Natural killer cell (primary cell): ENCODE measurements around the gene HOXC4. TPM values are rescaled to one million over a fixed set of nuclear protein-coding genes. Genes with fewer than 3 reads are reported as not detected.

Experiments
- ATAC-seq, 3 donors: fragments of 150-1000 bp in 2 of 3; fragments of 200-7000 bp in 1 of 3; cut with Tn5 transposase; 1 replicate in 1 of 3; 2 replicates in 2 of 3; pipeline ENCODE4 v1.10.0; 2021; ENCODE audit warnings: mild to moderate bottlenecking in 2 of 3, moderate library complexity in 2 of 3
- DNase-seq, 2 donors: peaks; one replicate each; pipeline versions ENCODE4 v3.0.0 to v3.0.0-alpha.2; 2013 to 2021; ENCODE audit warnings: mixed read lengths in 1 of 2
- H3K27ac ChIP-seq: one replicate; pipeline ENCODE4 v1.5.1; 2013; ENCODE audit warnings: mild to moderate bottlenecking, low read length
- H3K27me3 ChIP-seq: one replicate; pipeline ENCODE4 v1.6.1; 2013; ENCODE audit warnings: low read length; ENCODE audit not compliant: control insufficient read depth, insufficient read depth
- H3K36me3 ChIP-seq: one replicate; pipeline ENCODE4 v1.6.1; 2013; ENCODE audit warnings: low read length; ENCODE audit not compliant: control insufficient read depth, insufficient read depth
- H3K4me1 ChIP-seq: one replicate; pipeline ENCODE4 v1.6.1; 2013; ENCODE audit warnings: low read length; ENCODE audit not compliant: control insufficient read depth, insufficient read depth
- H3K4me3 ChIP-seq: one replicate; pipeline ENCODE4 v1.5.1; 2013; ENCODE audit warnings: low read length
- H3K9me3 ChIP-seq: one replicate; pipeline ENCODE4 v1.6.1; 2013; ENCODE audit warnings: low read length; ENCODE audit not compliant: control insufficient read depth, insufficient read depth
- H3K27ac Mint-ChIP-seq, 2 donors: one replicate each; pipeline ENCODE4 v1.8.0; 2022; ENCODE audit warnings: mild to moderate bottlenecking in 2 of 2, mixed read lengths in 2 of 2, moderate library complexity in 1 of 2
- H3K27me3 Mint-ChIP-seq, 2 donors: one replicate each; pipeline ENCODE4 v1.8.0; 2022; ENCODE audit warnings: low read depth in 2 of 2, mixed read lengths in 2 of 2
- H3K36me3 Mint-ChIP-seq: one replicate; pipeline ENCODE4 v1.8.0; 2022; ENCODE audit warnings: mixed read lengths
- H3K4me1 Mint-ChIP-seq, 2 donors: one replicate each; pipeline ENCODE4 v1.8.0; 2022; ENCODE audit warnings: mixed read lengths in 2 of 2
- H3K4me3 Mint-ChIP-seq: one replicate; pipeline ENCODE4 v1.8.0; 2022; ENCODE audit warnings: mild to moderate bottlenecking, moderate library complexity, mixed read lengths
- H3K9me3 Mint-ChIP-seq, 2 donors: one replicate each; pipeline ENCODE4 v1.8.0; 2022; ENCODE audit warnings: mixed read lengths in 2 of 2
- CTCF ChIP-seq: fragments of 200-600 bp; IDR thresholded peaks from one replicate; pipeline ENCODE4 v1.8.0; 2022; ENCODE audit warnings: antibody characterized with exemption
- WGBS: methylation state at CpG from one replicate; pipeline ENCODE4 v1.1.7; 2013; ENCODE audit warnings: missing lambda C conversion rate; ENCODE audit not compliant: insufficient coverage; 5-methylcytosine and 5-hydroxymethylcytosine counted together
- intact Hi-C: fragments of 100-400 bp; cut with micrococcal nuclease; formaldehyde crosslinking; loops from one replicate; pipeline ENCODE4 v1.14.2; 2022
- total RNA-seq, 4 donors: library from RNA; stranded (reverse); fragments of 120-200 nt in 1 of 4; gene quantifications; one replicate each; pipeline versions ENCODE4 v1.2.3 to v1.2.4, GENCODE V29; 2013 to 2022

Gene HOXC4
- total RNA-seq, 3 donors from 2014 or later (not counting 1 experiment from before 2014, with no cell fraction given): 0.95 to 3.2 (median 1.8) TPM

- H3K27me3 ChIP-seq: peaks cover 80% of the 10 kb centered on the region
- 66% methylated on average over 5 of the region's 14 CpGs for WGBS
- no peak for DNase-seq
- H3K27ac ChIP-seq: no peak overlapping the region
- Mint-ChIP-seq H3K27me3 (peaks cover 84 to 86% of the 10 kb centered on the region in 2 donors), H3K36me3 (no peaks in the 10 kb centered on the region), H3K27ac (no peak overlapping the region), H3K4me1 (peaks cover 23 to 24% of the 10 kb centered on the region in 2 donors), H3K4me3 (no peak overlapping the region), H3K9me3 (peaks cover 0 to 2% of the 10 kb centered on the region in 2 donors)
- H3K36me3 ChIP-seq: no peaks in the 10 kb centered on the region
- intact Hi-C loops: loop anchor here (10.0 kb wide), 1 partner anchor 47 kb away; no protein-coding TSS in a partner anchor
- H3K4me1 ChIP-seq: peaks cover 25% of the 10 kb centered on the region
- no peak for TF ChIP-seq CTCF
- H3K4me3 ChIP-seq: no peak overlapping the region
- ATAC-seq: no peak
- peaks cover 4% of the 10 kb centered on the region for H3K9me3 ChIP-seq
These were observed 16.0 kb upstream of the HOXC4 start for GRCh38 chr12:54037360-54038283.

GRCh38 chr12:54038284-54038870 is 15.3 kb upstream of the HOXC4 start:
- Histone ChIP-seq H3K9me3 (no peaks in the 10 kb centered on the region), H3K27me3 (peaks cover 79% of the 10 kb centered on the region), H3K27ac (no peak overlapping the region), H3K36me3 (no peaks in the 10 kb centered on the region), H3K4me1 (peaks cover 17% of the 10 kb centered on the region), H3K4me3 (no peak overlapping the region)
- Mint-ChIP-seq H3K4me3 (no peak overlapping the region), H3K27me3 (peaks cover 84 to 86% of the 10 kb centered on the region in 2 donors), H3K4me1 (peaks cover 15 to 16% of the 10 kb centered on the region in 2 donors), H3K27ac (no peak overlapping the region), H3K36me3 (no peaks in the 10 kb centered on the region), H3K9me3 (no peaks in the 10 kb centered on the region)
- DNase-seq: no peak
- no peak for ATAC-seq
- intact Hi-C loops: loop anchor here (10.0 kb wide), 1 partner anchor 46 kb away; no protein-coding TSS in a partner anchor
- WGBS: 54% methylated on average over 5 of the region's 5 CpGs
- TF ChIP-seq CTCF: no peak

GRCh38 chr12:54038871-54039414 is 14.7 kb upstream of the HOXC4 start:
- Mint-ChIP-seq H3K27ac (no peak overlapping the region), H3K9me3 (no peaks in the 10 kb centered on the region), H3K27me3 (peaks cover 86% of the 10 kb centered on the region in 2 donors), H3K4me3 (no peak overlapping the region), H3K4me1 (peaks cover 10 to 12% of the 10 kb centered on the region in 2 donors), H3K36me3 (no peaks in the 10 kb centered on the region)
- TF ChIP-seq CTCF: no peak
- Histone ChIP-seq H3K27me3 (peaks cover 79% of the 10 kb centered on the region), H3K27ac (no peak overlapping the region), H3K4me3 (no peak overlapping the region), H3K9me3 (no peaks in the 10 kb centered on the region), H3K36me3 (no peaks in the 10 kb centered on the region), H3K4me1 (peaks cover 14% of the 10 kb centered on the region)
- intact Hi-C loops: loop anchor here (10.0 kb wide), 1 partner anchor 46 kb away; no protein-coding TSS in a partner anchor
- WGBS: 67% methylated on average over 9 of the region's 9 CpGs
- DNase-seq: no peak
- ATAC-seq: no peak
